Left lung (tissue), 10 donors: ENCODE results near the gene SMARCA2. TPM values are rescaled to one million over a fixed set of nuclear protein-coding genes. Genes with fewer than 3 reads are reported as not detected.
A peak's percentile ranks its signal among the peaks of the same experiment; 100 is the strongest.

Experiments
- ATAC-seq: fragments of 200-7000 bp; cut with Tn5 transposase; one replicate; pipeline ENCODE4 v1.9.1; 2020; ENCODE audit warnings: moderate library complexity
- DNase-seq, 4 donors: peaks; one replicate each; pipeline ENCODE4 v3.0.0-alpha.2; 2013 to 2020
- H3K27ac ChIP-seq, 2 donors: fragments of 200-600 bp; sonication (generic) in 1 of 2; one replicate each; pipeline versions ENCODE4 v1.5.0 to v1.8.0; 2020 to 2021
- H3K27me3 ChIP-seq, 2 donors: fragments of 200-600 bp; sonication (generic) in 1 of 2; one replicate each; pipeline versions ENCODE4 v1.5.0 to v1.8.0; 2020 to 2021
- H3K36me3 ChIP-seq, 2 donors: fragments of 200-600 bp; sonication (generic) in 1 of 2; one replicate each; pipeline versions ENCODE4 v1.5.0 to v1.8.0; 2020 to 2021
- H3K4me1 ChIP-seq, 2 donors: fragments of 200-600 bp; one replicate each; pipeline ENCODE4 v1.8.0; 2021
- H3K4me3 ChIP-seq, 2 donors: fragments of 200-600 bp; sonication (generic) in 1 of 2; one replicate each; pipeline versions ENCODE4 v1.5.0 to v1.8.0; 2020 to 2021; ENCODE audit warnings: mild to moderate bottlenecking in 1 of 2
- H3K9me3 ChIP-seq, 2 donors: fragments of 200-600 bp; sonication (generic) in 1 of 2; one replicate each; pipeline versions ENCODE4 v1.5.0 to v1.8.0; 2020 to 2021
- CTCF ChIP-seq, 2 donors: fragments of 200-600 bp; sonication (generic) in 1 of 2; IDR thresholded peaks; one replicate each; pipeline versions ENCODE4 v1.5.0 to v1.8.0; 2021; ENCODE audit warnings: antibody characterized with exemption in 2 of 2
- intact Hi-C, 2 donors: fragments of 100-400 bp; cut with DNase I; formaldehyde crosslinking; loops; one replicate each; pipeline versions ENCODE4 v1.11.2 to v1.14.2; 2022
- polyA plus RNA-seq, 6 donors: library from polyadenylated mRNA; unstranded; fragments of 120-200 nt; gene quantifications; one replicate each; pipeline ENCODE4 v1.2.1, GENCODE V29; 2013; ENCODE audit not compliant: insufficient read length in 6 of 6
- total RNA-seq, 2 donors: library from RNA; stranded (reverse); fragmentation: NEBNext Ultra II Directional; extraction: Animal tissue kit (Norgen Biotek cat#: 25700); gene quantifications; one replicate each; pipeline ENCODE4 v1.2.1, GENCODE V29; 2021
- donor health status: DM: no; HTN: yes; CAD: no.
- donor health status: DM: no; HTN: no; CAD: no.

SMARCA2 gene
- total and polyA plus RNA-seq, 8 donors = 110 to 207 (median 152) TPM

DNA sequence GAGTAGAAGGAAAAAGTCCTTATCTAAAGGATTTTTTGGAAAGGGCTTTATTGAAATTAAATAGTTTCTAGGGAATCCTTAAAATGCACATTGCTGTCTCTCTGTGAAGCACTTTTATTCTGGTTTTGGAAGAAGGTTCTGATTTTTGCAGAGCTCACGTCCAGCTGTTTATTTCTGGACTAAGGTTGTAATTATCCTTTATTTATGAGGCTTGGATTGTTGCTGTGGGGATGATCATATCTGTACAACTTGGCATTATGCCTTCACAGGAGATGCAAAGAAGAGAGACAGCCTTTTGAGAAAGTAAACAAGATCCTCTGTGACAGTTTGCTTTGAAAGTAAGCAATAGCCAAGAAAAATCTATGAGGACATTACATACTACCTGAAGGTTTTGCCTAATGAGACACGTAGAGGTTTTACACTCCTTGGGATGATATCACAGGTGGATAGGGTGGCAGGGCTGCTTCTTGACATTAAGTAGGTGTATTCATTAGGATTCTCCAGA is 14.6 kb downstream of the SMARCA2 start:
- H3K9me3 ChIP-seq = no peaks in the 10 kb centered on the region
- H3K27me3 ChIP-seq = no peaks in the 10 kb centered on the region
- H3K4me1 ChIP-seq = peaks cover 0 to 45% of the 10 kb centered on the region in 2 donors
- H3K27ac ChIP-seq = no peak overlapping the region
- no peak overlapping the region for H3K4me3 ChIP-seq
- DNase-seq (no peak), ATAC-seq (no peak)
- no peak for TF ChIP-seq CTCF (IDR thresholded peaks at IDR 0.05)
- H3K36me3 ChIP-seq = peaks cover 0 to 22% of the 10 kb centered on the region in 2 donors
- intact Hi-C loops = no loop called here

GRCh38 chr9:2032234-2032633 is 17.1 kb downstream of the SMARCA2 start:
- Histone ChIP-seq H3K9me3 (no peaks in the 10 kb centered on the region), H3K4me3 (no peak overlapping the region), H3K4me1 (peaks cover 0 to 20% of the 10 kb centered on the region in 2 donors), H3K27me3 (no peaks in the 10 kb centered on the region), H3K27ac (no peak overlapping the region), H3K36me3 (peaks cover 0 to 25% of the 10 kb centered on the region in 2 donors)
- TF ChIP-seq CTCF (IDR thresholded peaks at IDR 0.05) = no peak
- DNase-seq (no peak), ATAC-seq (no peak)
- intact Hi-C loops = no loop called here

DNA sequence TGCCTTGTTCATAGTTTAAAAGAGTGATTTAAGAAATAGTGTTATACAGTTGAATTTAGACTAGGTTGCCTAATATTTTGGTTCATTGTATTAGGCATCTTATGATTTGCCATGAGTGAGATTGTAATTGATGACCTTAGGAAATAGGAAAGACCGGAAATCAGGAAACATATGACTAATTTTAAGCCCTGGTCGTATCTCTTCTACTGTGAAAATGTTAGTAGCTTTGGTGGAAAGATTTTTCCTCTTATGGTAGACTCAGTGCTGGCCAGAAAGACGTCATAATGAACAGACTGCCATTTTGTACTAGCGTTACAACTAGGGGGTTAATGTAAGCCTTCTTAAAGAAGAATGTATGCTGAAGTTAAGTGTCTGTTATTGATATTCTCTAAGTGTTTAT is 21.7 kb downstream of the SMARCA2 start:
- DNase-seq = no peak
- Histone ChIP-seq H3K4me1 (peaks cover 0 to under 1% of the 10 kb centered on the region in 2 donors), H3K27ac (no peak overlapping the region), H3K9me3 (no peaks in the 10 kb centered on the region), H3K27me3 (no peaks in the 10 kb centered on the region), H3K36me3 (peaks cover 0 to 64% of the 10 kb centered on the region in 2 donors), H3K4me3 (no peak overlapping the region)
- no peak for TF ChIP-seq CTCF (IDR thresholded peaks at IDR 0.05)
- no peak for ATAC-seq
- intact Hi-C loops = no loop called here

DNA sequence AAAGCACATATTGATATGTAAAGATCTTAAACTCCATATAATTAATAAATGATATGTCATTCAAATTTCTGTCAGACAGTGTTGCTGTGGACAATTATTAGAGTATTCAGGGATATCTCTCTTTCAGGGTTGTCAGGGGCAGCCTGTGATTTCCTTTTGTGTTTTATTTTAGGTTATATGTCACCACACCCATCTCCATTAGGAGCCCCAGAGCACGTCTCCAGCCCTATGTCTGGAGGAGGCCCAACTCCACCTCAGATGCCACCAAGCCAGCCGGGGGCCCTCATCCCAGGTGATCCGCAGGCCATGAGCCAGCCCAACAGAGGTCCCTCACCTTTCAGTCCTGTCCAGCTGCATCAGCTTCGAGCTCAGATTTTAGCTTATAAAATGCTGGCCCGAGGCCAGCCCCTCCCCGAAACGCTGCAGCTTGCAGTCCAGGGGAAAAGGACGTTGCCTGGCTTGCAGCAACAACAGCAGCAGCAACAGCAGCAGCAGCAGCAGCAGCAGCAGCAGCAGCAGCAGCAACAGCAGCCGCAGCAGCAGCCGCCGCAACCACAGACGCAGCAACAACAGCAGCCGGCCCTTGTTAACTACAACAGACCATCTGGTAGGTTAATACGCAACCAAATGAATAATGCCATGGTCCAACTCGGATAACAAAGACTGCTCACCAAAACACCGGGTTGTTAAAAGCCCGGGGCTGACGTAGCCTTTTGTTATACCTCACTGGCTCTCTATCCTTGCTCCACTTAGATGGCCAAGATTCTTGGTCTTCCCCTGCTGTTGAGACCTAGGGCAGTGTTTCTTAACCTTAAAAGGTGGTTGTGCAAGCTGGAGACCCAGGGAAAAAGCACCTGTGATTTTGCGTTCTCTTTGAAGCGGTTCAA is 24.4 kb downstream of the SMARCA2 start:
- Histone ChIP-seq H3K27me3 (no peaks in the 10 kb centered on the region), H3K4me3 (no peak overlapping the region), H3K9me3 (no peaks in the 10 kb centered on the region), H3K4me1 (no peaks in the 10 kb centered on the region), H3K36me3 (peaks cover 0 to 62% of the 10 kb centered on the region in 2 donors), H3K27ac (no peak overlapping the region)
- no peak for TF ChIP-seq CTCF (IDR thresholded peaks at IDR 0.05)
- intact Hi-C loops = no loop called here
- peak in 2 of 4 donors; percentile 43 to 52 for DNase-seq
- no peak for ATAC-seq

GRCh38 chr9:2040828-2041227 is 25.7 kb downstream of the SMARCA2 start:
- Histone ChIP-seq H3K9me3 (no peaks in the 10 kb centered on the region), H3K27ac (no peak overlapping the region), H3K4me1 (no peaks in the 10 kb centered on the region), H3K36me3 (peaks cover 0 to 58% of the 10 kb centered on the region in 2 donors), H3K27me3 (no peaks in the 10 kb centered on the region), H3K4me3 (no peak overlapping the region)
- DNase-seq (no peak), ATAC-seq (no peak)
- intact Hi-C loops = no loop called here
- TF ChIP-seq CTCF (IDR thresholded peaks at IDR 0.05) = no peak
